ENCODE data around the gene DDX23. TPM values are rescaled to one million over a fixed set of nuclear protein-coding genes. Genes with fewer than 3 reads are reported as not detected.

The DDX23 gene
- total RNA-seq (10 to 100 TPM; 66.5 to 74.9 TPM), polyA plus RNA-seq (ENCODE audit: insufficient read length in 6 of 6) (100 to 1,000 TPM; 100 to 116 (median 112) TPM)
- long read RNA-seq, donor 1, transcript DDX23-201 (17 exons, 3,248 nt): major isoform, 8 of 15 reads
- long read RNA-seq, donor 1, partial matches to known transcripts: 5 of 15 reads
- long read RNA-seq, donor 1, other reads (novel, unspliced or antisense): 0 of 15 reads
- long read RNA-seq, donor 2, transcript DDX23-201 (17 exons, 3,248 nt): major isoform, 6 of 21 reads
- long read RNA-seq, donor 2, partial matches to known transcripts: 14 of 21 reads
- long read RNA-seq, donor 2, other reads (novel, unspliced or antisense): 0 of 21 reads
- long read RNA-seq, donor 3, transcript DDX23-201 (17 exons, 3,248 nt): major isoform, 5 of 5 reads
- long read RNA-seq, donor 3, partial matches to known transcripts: 0 of 5 reads
- long read RNA-seq, donor 3, other reads (novel, unspliced or antisense): 0 of 5 reads
- long read RNA-seq, donor 4, partial matches to known transcripts: 4 of 8 reads
- long read RNA-seq, donor 4, other reads (novel, unspliced or antisense): 1 of 8 reads
- long read RNA-seq, donor 5, transcript DDX23-201 (17 exons, 3,248 nt): major isoform, 6 of 20 reads
- long read RNA-seq, donor 5, partial matches to known transcripts: 11 of 20 reads
- long read RNA-seq, donor 5, other reads (novel, unspliced or antisense): 0 of 20 reads
- long read RNA-seq, donor 6, transcript DDX23-201 (17 exons, 3,248 nt): major isoform, 7 of 9 reads
- long read RNA-seq, donor 6, partial matches to known transcripts: 0 of 9 reads
- long read RNA-seq, donor 6, other reads (novel, unspliced or antisense): 0 of 9 reads
- long read RNA-seq, donor 7, partial matches to known transcripts: 0 of 3 reads
- long read RNA-seq, donor 7, other reads (novel, unspliced or antisense): 0 of 3 reads
- long read RNA-seq, donor 8, transcript DDX23-201 (17 exons, 3,248 nt): major isoform, 10 of 27 reads
- long read RNA-seq, donor 8, partial matches to known transcripts: 16 of 27 reads
- long read RNA-seq, donor 8, other reads (novel, unspliced or antisense): 0 of 27 reads
- long read RNA-seq, donor 9: 0 reads
- long read RNA-seq, donor 10, partial matches to known transcripts: 1 of 3 reads
- long read RNA-seq, donor 10, other reads (novel, unspliced or antisense): 0 of 3 reads
- long read RNA-seq, donor 11, partial matches to known transcripts: 0 of 3 reads
- long read RNA-seq, donor 11, other reads (novel, unspliced or antisense): 0 of 3 reads
- long read RNA-seq, donor 12, transcript DDX23-201 (17 exons, 3,248 nt): major isoform, 5 of 5 reads
- long read RNA-seq, donor 12, partial matches to known transcripts: 0 of 5 reads
- long read RNA-seq, donor 12, other reads (novel, unspliced or antisense): 0 of 5 reads

DNA sequence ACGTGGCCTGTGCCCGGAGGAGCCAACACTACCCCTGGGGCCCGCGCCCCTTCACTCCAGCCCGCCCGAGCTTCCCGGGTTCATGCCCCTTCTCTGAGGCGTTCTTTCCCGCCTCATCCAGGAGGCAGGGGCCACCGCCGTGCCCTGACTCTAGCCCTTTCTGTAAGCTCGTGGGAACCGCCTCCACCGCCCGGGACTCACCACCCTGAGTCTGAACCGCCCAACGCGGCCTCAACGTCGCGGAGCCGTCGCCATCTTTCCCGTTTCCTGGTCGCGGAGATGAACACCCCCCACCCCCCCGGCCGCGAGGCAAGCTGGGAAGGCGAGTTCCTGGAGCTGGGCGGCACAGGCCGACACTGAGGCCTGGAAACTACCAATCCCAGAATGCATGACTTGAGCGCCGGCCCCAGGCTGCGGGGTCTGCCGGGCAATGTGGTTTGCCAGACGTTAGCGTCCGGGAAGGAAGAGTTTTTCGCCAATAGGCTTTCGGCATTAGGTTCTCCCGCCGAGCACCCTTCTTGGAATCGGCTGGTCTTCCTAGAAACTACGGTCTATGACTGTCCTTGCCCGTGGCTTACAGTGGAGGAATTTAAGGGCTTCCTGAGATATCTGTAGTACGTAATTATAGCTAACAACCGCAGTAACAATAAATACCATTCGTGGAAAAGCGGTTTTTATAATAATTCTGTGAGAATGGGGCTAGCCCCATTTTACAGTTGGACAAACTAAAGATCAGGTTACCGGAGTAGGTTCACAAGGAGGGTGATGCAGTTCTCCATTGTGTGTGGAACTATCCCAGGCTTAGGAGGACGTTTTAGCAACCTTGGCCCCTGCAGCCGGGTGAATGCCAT, at the start of gene DDX23:
Gene DDX23, minus strand, starts transcription at position 281 of the 851 bp plus-strand sequence. CDS start 6,381 bp downstream, outside the sequence.
- no peaks in the 10 kb centered on the region for H3K9me3 ChIP-seq
- H3K4me3 ChIP-seq: peak within 1 kb of the TSS; percentile 91 to 94
- TF ChIP-seq, protein P1, sequence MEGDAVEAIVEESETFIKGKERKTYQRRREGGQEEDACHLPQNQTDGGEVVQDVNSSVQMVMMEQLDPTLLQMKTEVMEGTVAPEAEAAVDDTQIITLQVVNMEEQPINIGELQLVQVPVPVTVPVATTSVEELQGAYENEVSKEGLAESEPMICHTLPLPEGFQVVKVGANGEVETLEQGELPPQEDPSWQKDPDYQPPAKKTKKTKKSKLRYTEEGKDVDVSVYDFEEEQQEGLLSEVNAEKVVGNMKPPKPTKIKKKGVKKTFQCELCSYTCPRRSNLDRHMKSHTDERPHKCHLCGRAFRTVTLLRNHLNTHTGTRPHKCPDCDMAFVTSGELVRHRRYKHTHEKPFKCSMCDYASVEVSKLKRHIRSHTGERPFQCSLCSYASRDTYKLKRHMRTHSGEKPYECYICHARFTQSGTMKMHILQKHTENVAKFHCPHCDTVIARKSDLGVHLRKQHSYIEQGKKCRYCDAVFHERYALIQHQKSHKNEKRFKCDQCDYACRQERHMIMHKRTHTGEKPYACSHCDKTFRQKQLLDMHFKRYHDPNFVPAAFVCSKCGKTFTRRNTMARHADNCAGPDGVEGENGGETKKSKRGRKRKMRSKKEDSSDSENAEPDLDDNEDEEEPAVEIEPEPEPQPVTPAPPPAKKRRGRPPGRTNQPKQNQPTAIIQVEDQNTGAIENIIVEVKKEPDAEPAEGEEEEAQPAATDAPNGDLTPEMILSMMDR (IDR thresholded peaks at IDR 0.05): no peak
- H3K4me1 ChIP-seq: peaks cover 13 to 40% of the 10 kb centered on the region in 2 donors
- intact Hi-C loops (cut with DNase I): no loop called here
- DNase-seq (peak; percentile 95 to 98 (median 96)), ATAC-seq (peak; percentile 97)
- H3K27me3 ChIP-seq: no peaks in the 10 kb centered on the region
- H3K36me3 ChIP-seq: peaks cover 0 to 18% of the 10 kb centered on the region in 2 donors
- peak within 1 kb of the TSS; percentile 66 to 90 for H3K27ac ChIP-seq

DNA sequence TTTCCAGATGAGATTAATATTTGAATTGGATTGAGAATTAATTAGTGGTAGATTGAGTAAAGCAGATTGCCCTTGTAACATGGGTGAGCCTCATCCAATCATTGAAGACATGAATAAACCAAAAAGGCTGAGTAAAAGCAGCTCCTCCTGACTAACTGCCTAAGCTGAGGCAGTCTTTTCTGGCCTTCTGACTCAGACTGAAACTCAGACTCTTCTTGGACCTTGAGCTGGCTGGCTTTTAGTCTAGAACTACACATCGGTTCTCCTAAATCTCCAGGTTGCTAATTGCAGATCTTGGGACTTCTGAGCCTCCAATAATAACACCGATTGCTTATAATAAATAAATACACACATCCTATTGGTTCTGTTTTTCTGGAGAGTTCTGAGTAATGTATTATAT, 49.3 kb upstream of the DDX23 start:
- DNase-seq: no peak
- intact Hi-C loops (cut with DNase I): no loop called here
- no peak overlapping the region for H3K4me3 ChIP-seq
- H3K9me3 ChIP-seq: no peaks in the 10 kb centered on the region
- H3K27ac ChIP-seq: no peak overlapping the region
- H3K27me3 ChIP-seq: no peaks in the 10 kb centered on the region
- TF ChIP-seq, protein P1 (IDR thresholded peaks at IDR 0.05): no peak
- no peak for ATAC-seq
- peaks cover 6 to 14% of the 10 kb centered on the region in 2 donors for H3K4me1 ChIP-seq
- H3K36me3 ChIP-seq: no peaks in the 10 kb centered on the region

DNA sequence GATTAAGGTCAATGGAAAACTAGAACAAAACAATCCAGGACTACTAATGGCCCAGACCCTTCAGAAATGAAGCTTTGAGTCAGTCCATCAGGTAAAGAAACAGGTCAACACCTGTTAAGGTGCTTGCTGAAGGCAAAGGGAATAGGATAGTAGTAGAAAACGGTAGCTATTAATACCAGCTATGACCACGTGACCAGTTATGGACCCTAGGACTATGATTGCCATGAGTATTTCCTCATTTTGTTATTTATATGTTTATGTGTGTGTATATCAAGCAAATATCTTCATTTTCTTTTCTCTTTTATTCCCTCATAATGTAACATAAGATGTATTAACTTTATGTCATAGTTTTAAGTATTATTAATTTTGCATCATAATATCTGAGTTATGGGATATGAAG, 47.7 kb upstream of the DDX23 start:
- Histone ChIP-seq H3K4me1 (peaks cover 6 to 14% of the 10 kb centered on the region in 2 donors), H3K9me3 (no peaks in the 10 kb centered on the region), H3K4me3 (no peak overlapping the region), H3K27ac (no peak overlapping the region), H3K36me3 (no peaks in the 10 kb centered on the region), H3K27me3 (no peaks in the 10 kb centered on the region)
- DNase-seq (no peak), ATAC-seq (no peak)
- intact Hi-C loops (cut with DNase I): no loop called here
- TF ChIP-seq, protein P1 (IDR thresholded peaks at IDR 0.05): no peak

DNA sequence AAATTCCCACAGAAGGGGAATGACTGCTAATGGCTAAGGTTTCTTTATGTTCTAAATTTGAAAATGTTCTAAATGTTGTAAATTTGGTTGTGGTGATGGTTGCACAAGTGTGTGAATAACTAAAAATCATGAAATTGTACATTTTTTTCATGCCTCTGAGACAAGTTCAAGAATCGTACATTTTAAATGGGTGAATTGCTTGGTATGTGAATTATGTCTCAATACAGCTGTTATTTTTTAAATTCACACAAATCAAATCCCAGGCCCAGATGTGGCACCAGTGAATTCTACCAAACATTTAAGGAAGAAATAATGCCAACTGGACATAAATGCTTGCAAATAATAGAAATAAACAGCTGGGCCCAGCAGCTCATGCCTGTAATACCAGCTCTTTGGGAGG, 42.3 kb upstream of the DDX23 start:
- no peaks in the 10 kb centered on the region for H3K36me3 ChIP-seq
- no peak overlapping the region for H3K4me3 ChIP-seq
- H3K27ac ChIP-seq: no peak overlapping the region
- peaks cover 3 to 8% of the 10 kb centered on the region in 2 donors for H3K4me1 ChIP-seq
- intact Hi-C loops (cut with DNase I): no loop called here
- no peaks in the 10 kb centered on the region for H3K9me3 ChIP-seq
- TF ChIP-seq, protein P1 (IDR thresholded peaks at IDR 0.05): no peak
- peaks cover 13 to 28% of the 10 kb centered on the region in 2 donors for H3K27me3 ChIP-seq
- DNase-seq: no peak
- ATAC-seq: no peak

Data from left lung (tissue), 14 donors.